B cell (primary cell): ENCODE measurements around the gene CEMIP. TPM values are rescaled to one million over a fixed set of nuclear protein-coding genes. Genes with fewer than 3 reads are reported as not detected.

Experiments
- ATAC-seq: fragments of 200-7000 bp; cut with Tn5 transposase; one replicate; pipeline ENCODE4 v1.10.0; 2021; ENCODE audit warnings: low read depth, mild to moderate bottlenecking, moderate number of reproducible peaks, moderate library complexity
- CTCF ChIA-PET: fragments of 350-600 bp; sonication (Branson Sonifier 250); formaldehyde crosslinking; loops from one replicate; lab custom pipeline; 2021; ENCODE audit warnings: antibody characterized with exemption, inconsistent platforms; lab: Charles Lee
- POLR2A ChIA-PET: fragments of 350-600 bp; sonication (Branson Sonifier 250); formaldehyde crosslinking; loops from one replicate; lab custom pipeline; 2021; ENCODE audit warnings: antibody characterized with exemption; lab: Charles Lee
- DNase-seq: peaks from one replicate; pipeline ENCODE4 v3.0.0; 2013
- H2AFZ ChIP-seq: 2 replicates; pipeline ENCODE4 v1.6.1; 2012; ENCODE audit warnings: mild to moderate bottlenecking, low read depth, low read length; ENCODE audit not compliant: insufficient read depth, poor library complexity, severe bottlenecking
- H3K27ac ChIP-seq, 2 donors: 1 replicate in 1 of 2; 2 replicates in 1 of 2; pipeline ENCODE4 v1.5.1; 2012 to 2013; ENCODE audit warnings: low read length in 2 of 2, mild to moderate bottlenecking in 2 of 2, moderate library complexity in 1 of 2
- H3K27me3 ChIP-seq, 4 experiments: fragments of 200-600 bp in 1 of 4; sonication (generic) in 1 of 4; replicated peaks in 1 of 4; 1 replicate in 2 of 4; 2 replicates in 2 of 4; pipeline versions ENCODE4 v1.6.1 to v1.7.0; 2013 to 2016; ENCODE audit warnings: low read length in 3 of 4, mild to moderate bottlenecking in 2 of 4, mixed read lengths in 1 of 4, moderate library complexity in 1 of 4; ENCODE audit not compliant: insufficient read depth in 4 of 4, control insufficient read depth in 3 of 4; ENCODE audit errors: control extremely low read depth in 1 of 4
- H3K36me3 ChIP-seq, 2 experiments: replicated peaks in 1 of 2; 1 replicate in 1 of 2; 2 replicates in 1 of 2; pipeline versions ENCODE4 v1.6.1 to v1.7.1; 2013; ENCODE audit warnings: low read length in 1 of 2; ENCODE audit not compliant: insufficient read depth in 2 of 2, control insufficient read depth in 1 of 2; ENCODE audit errors: control extremely low read depth in 1 of 2, extremely low read depth in 1 of 2
- H3K4me1 ChIP-seq, 2 donors: fragments of 200-600 bp in 1 of 2; sonication (generic) in 1 of 2; 1 replicate in 1 of 2; 2 replicates in 1 of 2; pipeline versions ENCODE4 v1.5.1 to v1.6.1; 2013 to 2017; ENCODE audit warnings: low read length in 2 of 2; ENCODE audit not compliant: control insufficient read depth in 2 of 2, insufficient read depth in 2 of 2
- H3K4me2 ChIP-seq: replicated peaks from 2 replicates; pipeline ENCODE3; 2012; ENCODE audit warnings: mild to moderate bottlenecking, low read depth, low read length; ENCODE audit not compliant: poor library complexity, severe bottlenecking
- H3K4me3 ChIP-seq, 5 experiments: fragments of 200-600 bp in 1 of 5; sonication (generic) in 1 of 5; 1 replicate in 3 of 5; 2 replicates in 2 of 5; pipeline versions ENCODE4 v1.5.1 to v1.7.0; 2011 to 2016; ENCODE audit warnings: low read length in 4 of 5, mild to moderate bottlenecking in 4 of 5, low read depth in 2 of 5, control low read depth in 1 of 5, moderate library complexity in 1 of 5; ENCODE audit not compliant: insufficient read depth in 1 of 5; ENCODE audit errors: control extremely low read depth in 1 of 5, extremely low read depth in 1 of 5
- H3K79me2 ChIP-seq: fragments of 200-600 bp; sonication (generic); one replicate; pipeline ENCODE4 v1.6.0; 2016; ENCODE audit warnings: low read length; ENCODE audit not compliant: control insufficient read depth, insufficient read depth
- H3K9ac ChIP-seq: fragments of 200-600 bp; sonication (generic); 2 replicates; pipeline ENCODE4 v1.6.1; 2017; ENCODE audit warnings: mild to moderate bottlenecking, low read length, moderate library complexity
- H3K9me3 ChIP-seq, 3 donors: one replicate each; pipeline versions ENCODE4 v1.6.1 to v1.7.1; 2013; ENCODE audit warnings: low read length in 2 of 3; ENCODE audit not compliant: control insufficient read depth in 2 of 3, insufficient read depth in 1 of 3; ENCODE audit errors: control extremely low read depth in 1 of 3
- H4K20me1 ChIP-seq: 2 replicates; pipeline ENCODE4 v1.6.0; 2012; ENCODE audit warnings: mild to moderate bottlenecking, low read length; ENCODE audit not compliant: insufficient read depth, control insufficient read depth, poor library complexity, severe bottlenecking
- H3K27ac Mint-ChIP-seq: one replicate; pipeline ENCODE4 v1.8.0; 2021; ENCODE audit warnings: mixed read lengths
- H3K27me3 Mint-ChIP-seq: one replicate; pipeline ENCODE4 v1.8.0; 2021; ENCODE audit warnings: mixed read lengths
- H3K4me1 Mint-ChIP-seq: one replicate; pipeline ENCODE4 v1.8.0; 2021; ENCODE audit warnings: mixed read lengths
- H3K4me3 Mint-ChIP-seq: one replicate; pipeline ENCODE4 v1.8.0; 2021; ENCODE audit warnings: mixed read lengths
- H3K9me3 Mint-ChIP-seq: one replicate; pipeline ENCODE4 v1.8.0; 2022; ENCODE audit warnings: mixed read lengths; ENCODE audit not compliant: insufficient read depth
- EZH2 ChIP-seq: IDR thresholded peaks from 2 replicates; pipeline ENCODE4 v1.6.1; 2012; ENCODE audit warnings: borderline replicate concordance, low read depth, mild to moderate bottlenecking, moderate library complexity, low read length; ENCODE audit not compliant: insufficient read depth, poor library complexity, severe bottlenecking
- WGBS: methylation state at CpG from one replicate; pipeline ENCODE4 v1.1.5; 2013; ENCODE audit warnings: missing lambda C conversion rate; ENCODE audit not compliant: insufficient coverage; 5-methylcytosine and 5-hydroxymethylcytosine counted together
- intact Hi-C: fragments of 100-400 bp; cut with micrococcal nuclease; formaldehyde crosslinking; loops from one replicate; pipeline ENCODE4 v1.10.0; 2022
- polyA plus RNA-seq: library from polyadenylated mRNA; depleted of rRNA; stranded (reverse); fragments of >200 nt; gene quantifications from 2 replicates; pipeline ENCODE4 v1.2.3, GENCODE V29; 2012
- total RNA-seq, 2 donors: library from RNA; stranded (reverse); fragments of 120-200 nt in 1 of 2; gene quantifications; 1 replicate in 1 of 2; 2 replicates in 1 of 2; pipeline versions ENCODE4 v1.2.3 to v1.2.4, GENCODE V29; 2013 to 2022
- TF ChIP-seq, protein P1 (sequence below): fragments of 200-600 bp; IDR thresholded peaks from one replicate; pipeline ENCODE4 v1.8.0; 2022; ENCODE audit warnings: antibody characterized with exemption, mild to moderate bottlenecking

Gene CEMIP
- total and polyA plus RNA-seq, 2 donors (not counting 1 experiment from before 2014, with no cell fraction given) = 0.32 TPM; not detected in 1

DNA sequence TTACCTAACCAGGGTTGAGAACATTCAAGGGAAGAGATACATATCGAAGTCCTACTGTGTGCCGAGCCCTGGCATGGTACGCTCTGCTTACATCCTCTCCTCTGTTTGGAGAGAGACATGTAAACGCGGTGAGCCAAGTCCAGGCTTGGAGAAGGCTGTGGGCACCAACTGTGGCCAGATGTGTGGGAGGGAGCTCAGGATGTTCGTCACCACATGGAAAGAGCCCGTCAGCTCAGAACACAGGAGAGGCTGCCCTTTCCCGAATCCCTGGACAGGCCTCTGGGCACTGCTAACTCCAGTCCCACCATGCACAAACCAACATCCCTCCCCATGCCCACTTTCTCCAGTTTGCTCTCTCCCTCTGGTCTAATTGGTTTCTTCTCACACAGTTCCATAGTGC, 167.4 kb downstream of the CEMIP start:
- H3K79me2 ChIP-seq = no peaks in the 10 kb centered on the region
- H3K4me3 ChIP-seq = no peak overlapping the region
- ATAC-seq (no peak), DNase-seq (no peak)
- H3K36me3 ChIP-seq = peaks cover 0 to 68% of the 10 kb centered on the region in 2 experiments
- Mint-ChIP-seq H3K27ac (no peak overlapping the region), H3K27me3 (no peaks in the 10 kb centered on the region), H3K9me3 (no peaks in the 10 kb centered on the region), H3K4me3 (no peak overlapping the region), H3K4me1 (peaks cover 13% of the 10 kb centered on the region)
- no peaks in the 10 kb centered on the region for H4K20me1 ChIP-seq
- H3K27me3 ChIP-seq = no peaks in the 10 kb centered on the region
- H3K9me3 ChIP-seq = no peaks in the 10 kb centered on the region
- ChIA-PET POLR2A (no interaction called here), CTCF (interaction anchor here (2.8 kb wide), 1 partner anchor 23 kb away, joined by 12 read pairs; no protein-coding TSS in a partner anchor)
- H3K4me2 ChIP-seq = no peak overlapping the region
- H3K9ac ChIP-seq = no peak overlapping the region
- peaks cover 9 to 13% of the 10 kb centered on the region in 2 donors for H3K4me1 ChIP-seq
- no peak overlapping the region for H2AFZ ChIP-seq
- H3K27ac ChIP-seq = no peak overlapping the region
- intact Hi-C loops = no loop called here
- no peak for TF ChIP-seq EZH2
- TF ChIP-seq, protein P1, sequence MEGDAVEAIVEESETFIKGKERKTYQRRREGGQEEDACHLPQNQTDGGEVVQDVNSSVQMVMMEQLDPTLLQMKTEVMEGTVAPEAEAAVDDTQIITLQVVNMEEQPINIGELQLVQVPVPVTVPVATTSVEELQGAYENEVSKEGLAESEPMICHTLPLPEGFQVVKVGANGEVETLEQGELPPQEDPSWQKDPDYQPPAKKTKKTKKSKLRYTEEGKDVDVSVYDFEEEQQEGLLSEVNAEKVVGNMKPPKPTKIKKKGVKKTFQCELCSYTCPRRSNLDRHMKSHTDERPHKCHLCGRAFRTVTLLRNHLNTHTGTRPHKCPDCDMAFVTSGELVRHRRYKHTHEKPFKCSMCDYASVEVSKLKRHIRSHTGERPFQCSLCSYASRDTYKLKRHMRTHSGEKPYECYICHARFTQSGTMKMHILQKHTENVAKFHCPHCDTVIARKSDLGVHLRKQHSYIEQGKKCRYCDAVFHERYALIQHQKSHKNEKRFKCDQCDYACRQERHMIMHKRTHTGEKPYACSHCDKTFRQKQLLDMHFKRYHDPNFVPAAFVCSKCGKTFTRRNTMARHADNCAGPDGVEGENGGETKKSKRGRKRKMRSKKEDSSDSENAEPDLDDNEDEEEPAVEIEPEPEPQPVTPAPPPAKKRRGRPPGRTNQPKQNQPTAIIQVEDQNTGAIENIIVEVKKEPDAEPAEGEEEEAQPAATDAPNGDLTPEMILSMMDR = no peak
- WGBS = 98% methylated on average over 8 of the region's 8 CpGs

- intact Hi-C loops = no loop called here
- Histone ChIP-seq H3K79me2 (no peaks in the 10 kb centered on the region), H3K9ac (no peak overlapping the region), H3K4me1 (peaks cover 9 to 13% of the 10 kb centered on the region in 2 donors), H4K20me1 (no peaks in the 10 kb centered on the region), H3K27me3 (no peaks in the 10 kb centered on the region), H3K4me3 (no peak overlapping the region), H3K4me2 (no peak overlapping the region), H3K36me3 (peaks cover 0 to 60% of the 10 kb centered on the region in 2 experiments), H2AFZ (no peak overlapping the region), H3K27ac (no peak overlapping the region), H3K9me3 (no peaks in the 10 kb centered on the region)
- ATAC-seq (no peak), DNase-seq (no peak)
- no peak for TF ChIP-seq EZH2
- TF ChIP-seq, protein P1 = no peak
- ChIA-PET CTCF (interaction anchor here (1.4 kb wide), 2 partner anchors 21 to 23 kb away, joined by 3 read pairs; no protein-coding TSS in a partner anchor), POLR2A (no interaction called here)
- H3K4me1 Mint-ChIP-seq = peaks cover 13% of the 10 kb centered on the region
- H3K9me3 Mint-ChIP-seq = no peaks in the 10 kb centered on the region
- no peak overlapping the region for H3K4me3 Mint-ChIP-seq
- H3K27me3 Mint-ChIP-seq = no peaks in the 10 kb centered on the region
- 98% methylated on average over 13 of the region's 13 CpGs for WGBS
- no peak overlapping the region for H3K27ac Mint-ChIP-seq
Measured at GRCh38 chr15:80948651-80949292, 169.6 kb downstream of the CEMIP start.
